Hepatocyte (in vitro differentiated cells): ENCODE results near the gene LRBA.

Experiments
- EZH2 ChIP-seq: fragments of 200-600 bp; sonication (generic); IDR thresholded peaks from 2 replicates; pipeline ENCODE4 v1.6.1; 2016; ENCODE audit warnings: antibody characterized with exemption, mild to moderate bottlenecking, borderline replicate concordance
- TF ChIP-seq, protein P1 (sequence below): fragments of 200-600 bp; sonication (generic); IDR thresholded peaks from 2 replicates; pipeline ENCODE4 v1.5.1; 2016; ENCODE audit warnings: antibody characterized with exemption, mild to moderate bottlenecking; ENCODE audit not compliant: poor library complexity

DNA sequence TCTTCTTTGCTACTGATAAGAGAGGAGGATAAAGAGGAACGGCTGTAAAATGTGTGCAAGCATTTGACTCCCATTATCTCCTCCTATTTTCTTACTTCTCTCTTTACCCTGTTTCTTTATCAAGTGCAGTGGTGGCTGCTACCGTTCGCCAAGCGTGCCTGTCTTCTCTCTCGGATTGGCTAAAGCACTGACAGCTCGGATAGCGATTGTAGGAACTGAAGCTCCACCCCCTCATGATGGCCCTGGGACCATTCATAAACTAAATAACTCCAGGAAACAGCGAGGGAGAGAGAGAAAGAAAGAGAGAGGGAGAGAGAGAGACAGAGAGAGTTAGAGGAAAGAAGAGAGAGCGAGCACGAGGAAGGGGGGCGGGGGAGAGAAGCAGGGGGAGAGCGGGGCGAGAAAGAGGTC, 433.4 kb downstream of the LRBA start:
- TF ChIP-seq, protein P1, sequence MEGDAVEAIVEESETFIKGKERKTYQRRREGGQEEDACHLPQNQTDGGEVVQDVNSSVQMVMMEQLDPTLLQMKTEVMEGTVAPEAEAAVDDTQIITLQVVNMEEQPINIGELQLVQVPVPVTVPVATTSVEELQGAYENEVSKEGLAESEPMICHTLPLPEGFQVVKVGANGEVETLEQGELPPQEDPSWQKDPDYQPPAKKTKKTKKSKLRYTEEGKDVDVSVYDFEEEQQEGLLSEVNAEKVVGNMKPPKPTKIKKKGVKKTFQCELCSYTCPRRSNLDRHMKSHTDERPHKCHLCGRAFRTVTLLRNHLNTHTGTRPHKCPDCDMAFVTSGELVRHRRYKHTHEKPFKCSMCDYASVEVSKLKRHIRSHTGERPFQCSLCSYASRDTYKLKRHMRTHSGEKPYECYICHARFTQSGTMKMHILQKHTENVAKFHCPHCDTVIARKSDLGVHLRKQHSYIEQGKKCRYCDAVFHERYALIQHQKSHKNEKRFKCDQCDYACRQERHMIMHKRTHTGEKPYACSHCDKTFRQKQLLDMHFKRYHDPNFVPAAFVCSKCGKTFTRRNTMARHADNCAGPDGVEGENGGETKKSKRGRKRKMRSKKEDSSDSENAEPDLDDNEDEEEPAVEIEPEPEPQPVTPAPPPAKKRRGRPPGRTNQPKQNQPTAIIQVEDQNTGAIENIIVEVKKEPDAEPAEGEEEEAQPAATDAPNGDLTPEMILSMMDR = no peak
- TF ChIP-seq EZH2 = no peak
